ENCODE results near the gene BAIAP3. TPM values are rescaled to one million over a fixed set of nuclear protein-coding genes. Genes with fewer than 3 reads are reported as not detected.

The BAIAP3 gene
- total and polyA plus RNA-seq, 2 donors (not counting 3 experiments of a cell fraction or from before 2014, with no cell fraction given): 0.36 to 0.66 TPM

DNA sequence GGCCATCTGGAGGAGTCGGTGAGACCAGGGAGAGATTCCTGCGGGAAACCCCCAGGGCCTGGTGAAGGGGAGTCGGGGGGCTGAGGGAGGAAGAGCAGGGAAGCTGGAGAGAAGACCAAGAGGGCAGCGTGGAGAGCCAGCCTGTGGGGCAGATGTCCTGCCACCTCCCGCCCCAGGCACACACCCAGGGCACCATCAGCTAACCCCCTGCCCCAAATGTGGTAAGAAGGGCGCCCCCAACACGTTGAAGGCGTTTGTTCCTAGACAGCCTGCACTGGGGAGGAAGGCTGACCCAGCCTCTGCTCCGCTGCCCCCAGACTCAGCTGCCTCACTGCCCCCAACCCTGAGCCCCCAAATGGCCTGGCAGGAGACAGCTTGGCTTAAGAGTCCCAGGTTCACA is 1.3 kb downstream of the BAIAP3 start:
- dilution Hi-C loops (cut with MboI; ENCODE audit: extremely low pct_ligation_motif_present, low sequenced_read_pairs): no loop called here
- H3K4me3 ChIP-seq (replicated peaks in 1 of 3; ENCODE audit: insufficient read depth in 1 of 3, low read depth in 1 of 3, low read length in 3 of 3): no peak overlapping the region
- FAIRE-seq: no peak
- H4K20me1 ChIP-seq (replicated peaks; ENCODE audit: control insufficient read depth, extremely low read depth, insufficient read depth, low read length): no peaks in the 10 kb centered on the region
- ChIA-PET POLR2A (no interaction called here), CTCF (no interaction called here)
- H3K27ac ChIP-seq (ENCODE audit: insufficient read depth, low read depth, low read length): no peak overlapping the region
- no peak overlapping the region for H2AFZ ChIP-seq (ENCODE audit: low read depth, low read length)
- DNase-seq (ENCODE audit: low read depth, low spot score): no peak
- no peaks in the 10 kb centered on the region for H3K9me1 ChIP-seq (replicated peaks; ENCODE audit: control insufficient read depth, extremely low read depth, insufficient read depth, low read length)
- intact Hi-C loops (cut with micrococcal nuclease): no loop called here
- no peaks in the 10 kb centered on the region for H3K79me2 ChIP-seq (ENCODE audit: control insufficient read depth, insufficient read depth, low read length)
- H3K27me3 ChIP-seq (ENCODE audit: control insufficient read depth in 2 of 2, insufficient read depth in 2 of 2, low read length in 2 of 2): peaks cover 35 to 48% of the 10 kb centered on the region in 2 experiments
- no TSS peak for BruUV-seq (replicated peaks)
- TF ChIP-seq POLR2AphosphoS5 (IDR thresholded peaks at IDR 0.05; ENCODE audit: insufficient read depth, low read depth, low read length) (no peak), MYC (IDR thresholded peaks at IDR 0.05; ENCODE audit: low read depth, low read length) (no peak), FOS (IDR thresholded peaks at IDR 0.05; ENCODE audit: borderline replicate concordance, insufficient read depth, low read length) (no peak), JUN (IDR thresholded peaks at IDR 0.05; ENCODE audit: borderline replicate concordance, insufficient read depth, insufficient read length, low read depth) (no peak), GATA2 (IDR thresholded peaks at IDR 0.05; ENCODE audit: insufficient read depth, insufficient read length, low read depth, low read length) (no peak), MAX (IDR thresholded peaks at IDR 0.05; ENCODE audit: insufficient read depth, insufficient read length) (no peak), EZH2 (IDR thresholded peaks at IDR 0.05; ENCODE audit: borderline replicate concordance, low read depth, low read length, severe bottlenecking) (no peak), CTCF (IDR thresholded peaks at IDR 0.05; ENCODE audit: extremely low read depth in 1 of 2, insufficient read depth in 1 of 2, low read depth in 1 of 2, low read length in 2 of 2) (no peak), POLR2A (IDR thresholded peaks at IDR 0.05; ENCODE audit: low read depth, low read length) (no peak)
- no peak overlapping the region for H3K9ac ChIP-seq (replicated peaks; ENCODE audit: extremely low read depth, insufficient read depth, low read length)
- H3K9me3 ChIP-seq (replicated peaks; ENCODE audit: control insufficient read depth, insufficient read depth, low read length): no peaks in the 10 kb centered on the region
- H3K36me3 ChIP-seq (ENCODE audit: control insufficient read depth in 2 of 2, extremely low read depth in 1 of 2, insufficient read depth in 2 of 2, low read length in 2 of 2): no peaks in the 10 kb centered on the region
- H3K4me2 ChIP-seq (ENCODE audit: insufficient read depth, low read length): no peak overlapping the region
- peaks cover 12% of the 10 kb centered on the region for H3K4me1 ChIP-seq (ENCODE audit: control insufficient read depth, extremely low read depth, insufficient read depth, low read length)
